ENCODE measurements around the gene NUCB1.

Gene NUCB1

GRCh38 chr19:48962029-48962848 lies 62.1 kb downstream of the NUCB1 start:
- peak overlapping the region; percentile 76 for H3K4me3 ChIP-seq (ENCODE audit: low read length)
- peaks cover 18% of the 10 kb centered on the region for H3K36me3 ChIP-seq (replicated peaks; ENCODE audit: low read depth, low read length)
- H3K4me2 ChIP-seq (ENCODE audit: low read length), result peak overlapping the region; percentile 98
- peaks cover 42% of the 10 kb centered on the region for H3K4me1 ChIP-seq (ENCODE audit: low read length)
- TF ChIP-seq EZH2phosphoT487 (IDR thresholded peaks at IDR 0.05; ENCODE audit: low read depth) (no peak), CTCF (IDR thresholded peaks at IDR 0.05; ENCODE audit: low read depth, low read length) (no peak)
- H3K9ac ChIP-seq (ENCODE audit: low read length), result peak overlapping the region; percentile 97
- no peak overlapping the region for H2AFZ ChIP-seq (ENCODE audit: low read depth, low read length)
- no peaks in the 10 kb centered on the region for H3K27me3 ChIP-seq (ENCODE audit: low read depth, low read length)
- H3K27ac ChIP-seq (ENCODE audit: low read length), result peak overlapping the region; percentile 96
- H3K9me3 ChIP-seq (ENCODE audit: insufficient read depth, low read length), result no peaks in the 10 kb centered on the region
- H3K79me2 ChIP-seq (ENCODE audit: low read length), result peaks cover 30% of the 10 kb centered on the region
- peaks cover 17% of the 10 kb centered on the region for H4K20me1 ChIP-seq (ENCODE audit: insufficient read depth, low read length)

DNA sequence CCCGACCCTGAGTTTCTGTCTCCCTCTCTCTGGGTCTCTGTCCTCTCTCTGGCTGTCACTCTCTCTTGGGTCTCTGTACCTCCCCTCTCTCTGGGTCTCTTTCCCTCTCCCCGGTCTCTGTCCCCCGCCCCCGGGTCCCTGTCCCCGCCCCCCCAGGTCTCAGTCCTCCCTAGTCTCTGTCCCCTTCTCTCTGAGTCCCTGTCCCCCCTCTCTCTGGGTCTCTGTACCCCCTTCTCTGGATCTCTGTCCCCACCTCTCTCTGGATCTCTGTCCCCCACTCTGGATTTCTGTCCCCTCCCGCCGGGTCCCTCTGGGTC lies 62.7 kb downstream of the NUCB1 start:
- TF ChIP-seq EZH2phosphoT487 (IDR thresholded peaks at IDR 0.05; ENCODE audit: low read depth) (no peak), CTCF (IDR thresholded peaks at IDR 0.05; ENCODE audit: low read depth, low read length) (no peak)

DNA sequence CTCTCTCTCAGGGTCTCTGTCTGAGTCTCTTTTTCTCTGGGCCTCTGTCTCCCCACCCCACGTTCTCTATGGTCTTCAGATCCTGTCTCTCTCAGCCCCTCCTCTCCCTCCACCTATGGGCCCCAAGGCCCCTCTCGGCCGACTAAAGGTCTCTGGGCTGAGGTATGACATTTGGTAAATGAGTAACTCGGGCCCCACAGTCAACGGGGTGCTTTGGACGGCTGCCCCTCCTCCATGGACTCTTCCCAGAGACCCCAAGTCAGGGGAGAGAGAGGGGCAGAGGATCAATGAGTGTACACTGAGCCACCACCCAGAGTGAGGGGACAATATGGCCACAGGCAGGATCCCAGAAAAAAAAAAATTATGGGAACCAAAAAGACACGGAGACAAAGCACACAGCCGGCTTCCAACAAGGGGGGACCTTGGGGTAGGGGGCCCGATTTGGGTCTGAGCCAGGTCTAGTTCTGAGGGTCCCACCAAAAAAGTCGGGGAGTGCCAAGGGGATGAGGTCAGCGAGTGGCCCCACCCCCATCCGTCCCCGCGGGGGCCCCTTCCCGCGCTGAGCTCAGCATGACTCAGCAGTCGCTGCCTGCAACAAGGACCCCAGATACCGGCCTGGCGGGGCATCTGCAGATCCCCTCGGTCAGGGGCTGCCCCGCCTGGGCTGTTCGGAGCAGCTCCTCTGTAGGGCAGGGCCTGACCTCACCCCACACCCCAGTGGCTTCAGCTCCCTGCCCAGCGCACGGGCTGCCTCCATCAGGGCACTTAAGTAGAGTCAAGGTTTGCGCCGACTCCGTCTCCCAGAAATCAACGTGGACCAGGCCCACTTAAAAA lies 63.5 kb downstream of the NUCB1 start:
- Histone ChIP-seq H3K36me3 (replicated peaks; ENCODE audit: low read depth, low read length) (peaks cover 27% of the 10 kb centered on the region), H2AFZ (ENCODE audit: low read depth, low read length) (no peak overlapping the region), H4K20me1 (ENCODE audit: insufficient read depth, low read length) (peaks cover 21% of the 10 kb centered on the region), H3K4me1 (ENCODE audit: low read length) (peaks cover 56% of the 10 kb centered on the region), H3K27ac (ENCODE audit: low read length) (peak overlapping the region; percentile 96), H3K27me3 (ENCODE audit: low read depth, low read length) (no peaks in the 10 kb centered on the region), H3K79me2 (ENCODE audit: low read length) (peaks cover 34% of the 10 kb centered on the region), H3K4me2 (ENCODE audit: low read length) (peak overlapping the region; percentile 98), H3K9ac (ENCODE audit: low read length) (peak overlapping the region; percentile 97), H3K9me3 (ENCODE audit: insufficient read depth, low read length) (no peaks in the 10 kb centered on the region), H3K4me3 (ENCODE audit: low read length) (peak overlapping the region; percentile 76)
- TF ChIP-seq CTCF (IDR thresholded peaks at IDR 0.05; ENCODE audit: low read depth, low read length), result no peak
- no peak for TF ChIP-seq EZH2phosphoT487 (IDR thresholded peaks at IDR 0.05; ENCODE audit: low read depth)

More for the DNA sequence above, 62.7 kb downstream of the NUCB1 start:
- Histone ChIP-seq H3K4me2 (ENCODE audit: low read length) (peak overlapping the region; percentile 98), H3K9ac (ENCODE audit: low read length) (peak overlapping the region; percentile 97), H3K4me3 (ENCODE audit: low read length) (peak overlapping the region; percentile 76), H4K20me1 (ENCODE audit: insufficient read depth, low read length) (peaks cover 21% of the 10 kb centered on the region), H3K9me3 (ENCODE audit: insufficient read depth, low read length) (no peaks in the 10 kb centered on the region), H3K27me3 (ENCODE audit: low read depth, low read length) (no peaks in the 10 kb centered on the region), H3K79me2 (ENCODE audit: low read length) (peaks cover 34% of the 10 kb centered on the region), H3K27ac (ENCODE audit: low read length) (peak overlapping the region; percentile 96), H3K36me3 (replicated peaks; ENCODE audit: low read depth, low read length) (peaks cover 21% of the 10 kb centered on the region), H3K4me1 (ENCODE audit: low read length) (peaks cover 48% of the 10 kb centered on the region), H2AFZ (ENCODE audit: low read depth, low read length) (no peak overlapping the region)
